Neural cell (in vitro differentiated cells): ENCODE results near the gene HDAC7. TPM values are rescaled to one million over a fixed set of nuclear protein-coding genes. Genes with fewer than 3 reads are reported as not detected.

ENCODE experiments used
- H2AFZ ChIP-seq: fragments of 200-600, 300-800 bp; sonication (generic), shearing (Covaris generic); 2 replicates; pipeline ENCODE4 v1.6.0; 2014; ENCODE audit warnings: low read depth, mild to moderate bottlenecking, antibody characterized with exemption, low read length, moderate library complexity
- H3F3A ChIP-seq: fragments of 200-600 bp; shearing (Covaris generic); 2 replicates; pipeline ENCODE4 v1.6.1; 2016; ENCODE audit warnings: mild to moderate bottlenecking, moderate library complexity, mixed read lengths, antibody characterized with exemption, low read length; ENCODE audit not compliant: insufficient read depth, poor library complexity, severe bottlenecking
- H3K27ac ChIP-seq: fragments of 200-600, 300-800 bp; sonication (generic), shearing (Covaris generic); 2 replicates; pipeline ENCODE4 v1.5.1; 2014; ENCODE audit warnings: mild to moderate bottlenecking, low read length, moderate library complexity
- H3K27me3 ChIP-seq: fragments of 300-800, 200-600 bp; sonication (generic), shearing (Covaris generic); 2 replicates; pipeline ENCODE4 v1.6.0; 2014; ENCODE audit warnings: mild to moderate bottlenecking, low read depth, low read length, moderate library complexity; ENCODE audit not compliant: insufficient read depth
- H3K36me3 ChIP-seq: fragments of 300-800, 200-600 bp; sonication (generic), shearing (Covaris generic); 2 replicates; pipeline ENCODE4 v1.5.1; 2014; ENCODE audit warnings: mild to moderate bottlenecking, antibody characterized with exemption, low read length, moderate library complexity; ENCODE audit not compliant: insufficient read depth
- H3K4me2 ChIP-seq: fragments of 300-800, 200-600 bp; sonication (generic), shearing (Covaris generic); 2 replicates; pipeline ENCODE4 v1.6.0; 2014; ENCODE audit warnings: mild to moderate bottlenecking, low read length
- H3K4me3 ChIP-seq: fragments of 300-800, 200-600 bp; sonication (generic), shearing (Covaris generic); 2 replicates; pipeline ENCODE4 v1.5.1; 2014; ENCODE audit warnings: mild to moderate bottlenecking, low read length, moderate library complexity
- H3K79me2 ChIP-seq: fragments of 200-600 bp; shearing (Covaris generic); replicated peaks from 2 replicates; pipeline ENCODE4 v1.6.0; 2014; ENCODE audit warnings: mild to moderate bottlenecking, low read length, moderate library complexity; ENCODE audit not compliant: insufficient read depth
- H3K9ac ChIP-seq: fragments of 300-800, 200-600 bp; sonication (generic), shearing (Covaris generic); 2 replicates; pipeline ENCODE4 v1.6.1; 2016; ENCODE audit warnings: mild to moderate bottlenecking, low read length, mixed read lengths
- H3K9me2 ChIP-seq: fragments of 200-600 bp; shearing (Covaris generic); 2 replicates; pipeline ENCODE4 v1.6.1; 2016; ENCODE audit warnings: mild to moderate bottlenecking, low read length, mixed read lengths; ENCODE audit not compliant: insufficient read depth
- H3K9me3 ChIP-seq: fragments of 200-600, 300-800 bp; sonication (generic), shearing (Covaris generic); 2 replicates; pipeline ENCODE4 v1.6.1; 2016; ENCODE audit warnings: mild to moderate bottlenecking, mixed run types, low read length, moderate library complexity, mixed read lengths
- H4K20me1 ChIP-seq: fragments of 200-600 bp; shearing (Covaris generic); 2 replicates; pipeline ENCODE4 v1.6.1; 2016; ENCODE audit warnings: mild to moderate bottlenecking, mixed run types; ENCODE audit not compliant: insufficient read depth
- CTCF ChIP-seq: fragments of 450-650 bp; IDR thresholded peaks from 2 replicates; pipeline ENCODE4 v1.5.1; 2014; ENCODE audit warnings: antibody characterized with exemption, mild to moderate bottlenecking, moderate library complexity; ENCODE audit not compliant: poor library complexity, severe bottlenecking
- EP300 ChIP-seq: fragments of 450-650 bp; conservative IDR thresholded peaks from 2 replicates; pipeline ENCODE4 v1.6.1; 2014; ENCODE audit warnings: antibody characterized with exemption, mild to moderate bottlenecking, moderate library complexity; ENCODE audit not compliant: poor library complexity, severe bottlenecking
- EZH2 ChIP-seq: fragments of 200-600, 300-800 bp; shearing (Covaris generic), sonication (generic); IDR thresholded peaks from 2 replicates; pipeline ENCODE4 v1.6.1; 2014; ENCODE audit warnings: antibody characterized with exemption, low read length, borderline replicate concordance, mild to moderate bottlenecking; ENCODE audit not compliant: insufficient read depth, poor library complexity, severe bottlenecking
- MXI1 ChIP-seq: fragments of 450-650 bp; conservative IDR thresholded peaks from 2 replicates; pipeline ENCODE4 v1.6.1; 2014; ENCODE audit warnings: antibody characterized with exemption, mild to moderate bottlenecking; ENCODE audit not compliant: poor library complexity, severe bottlenecking
- POLR2AphosphoS5 ChIP-seq: IDR thresholded peaks from 2 replicates; pipeline ENCODE4 v1.6.1; 2012
- RAD21 ChIP-seq: fragments of 450-650 bp; conservative IDR thresholded peaks from 2 replicates; pipeline ENCODE4 v1.6.1; 2014; ENCODE audit warnings: antibody characterized with exemption, mild to moderate bottlenecking, moderate library complexity
- REST ChIP-seq: IDR thresholded peaks from 2 replicates; pipeline ENCODE4 v1.6.1; 2012; ENCODE audit warnings: borderline replicate concordance
- SMC3 ChIP-seq: fragments of 450-650 bp; conservative IDR thresholded peaks from 2 replicates; pipeline ENCODE4 v1.6.1; 2014; ENCODE audit warnings: antibody characterized with exemption, mild to moderate bottlenecking, moderate library complexity; ENCODE audit not compliant: poor library complexity
- TAF1 ChIP-seq: IDR thresholded peaks from 2 replicates; pipeline ENCODE4 v1.6.1; 2012; ENCODE audit warnings: low read depth
- polyA plus RNA-seq: library from polyadenylated mRNA; depleted of rRNA; stranded (reverse); fragments of >200 nt; gene quantifications from 2 replicates; pipeline ENCODE4 v1.2.3, GENCODE V29; 2014

HDAC7 gene
- polyA plus RNA-seq, 1 donor from 2014 or later, result 30.2 TPM

DNA sequence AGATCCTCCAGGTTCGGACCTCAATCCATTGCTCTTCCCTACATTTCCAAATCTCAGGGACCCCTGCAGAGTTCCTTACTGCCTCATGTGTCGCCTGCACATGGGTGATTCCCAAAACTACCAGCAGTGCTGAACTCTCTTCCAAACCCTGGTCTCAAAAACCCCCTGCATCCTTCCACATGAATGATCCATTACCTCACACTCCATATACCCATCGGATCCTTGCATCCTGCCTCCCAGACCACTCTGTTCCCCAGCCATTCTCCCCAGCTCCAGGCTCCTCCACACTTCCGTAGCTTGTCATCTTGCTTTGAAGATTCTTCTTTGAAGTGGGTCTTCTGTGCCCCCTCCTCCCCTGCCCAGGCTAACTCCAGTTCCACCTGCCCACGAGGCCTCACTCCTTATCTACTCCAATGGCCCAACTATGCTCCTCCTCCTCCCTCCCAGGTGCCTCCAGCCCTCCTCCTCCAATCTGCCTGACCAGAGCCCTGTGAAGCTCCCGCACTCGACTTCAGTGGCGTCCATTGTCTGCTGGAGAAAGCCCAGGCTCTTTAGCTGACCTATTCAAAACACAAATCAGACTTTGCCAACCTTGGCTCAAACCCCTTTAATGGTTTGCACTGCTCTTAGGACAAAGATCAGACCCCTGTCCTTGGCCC, 74.8 kb downstream of the HDAC7 start:
- Histone ChIP-seq H3K4me3 (no peak overlapping the region), H3F3A (no peaks in the 10 kb centered on the region), H3K27me3 (no peaks in the 10 kb centered on the region), H2AFZ (no peak overlapping the region), H3K4me2 (no peak overlapping the region), H3K9me3 (no peaks in the 10 kb centered on the region), H3K36me3 (no peaks in the 10 kb centered on the region), H4K20me1 (no peaks in the 10 kb centered on the region), H3K9me2 (no peaks in the 10 kb centered on the region), H3K79me2 (no peaks in the 10 kb centered on the region), H3K27ac (no peak overlapping the region), H3K9ac (no peak overlapping the region)
- no peak for TF ChIP-seq REST
- TF ChIP-seq POLR2AphosphoS5, result no peak
- no peak for TF ChIP-seq EP300
- TF ChIP-seq SMC3, result no peak
- no peak for TF ChIP-seq TAF1
- TF ChIP-seq MXI1, result no peak
- no peak for TF ChIP-seq RAD21
- no peak for TF ChIP-seq EZH2
- TF ChIP-seq CTCF, result no peak

- H3K9me3 ChIP-seq, result no peaks in the 10 kb centered on the region
- H2AFZ ChIP-seq, result no peak overlapping the region
- no peaks in the 10 kb centered on the region for H3K36me3 ChIP-seq
- no peak overlapping the region for H3K4me3 ChIP-seq
- no peak overlapping the region for H3K4me2 ChIP-seq
- no peaks in the 10 kb centered on the region for H3K79me2 ChIP-seq
- H3K9me2 ChIP-seq, result no peaks in the 10 kb centered on the region
- no peaks in the 10 kb centered on the region for H3F3A ChIP-seq
- no peak overlapping the region for H3K27ac ChIP-seq
- TF ChIP-seq MXI1 (no peak), EZH2 (no peak), CTCF (peak; percentile 70), RAD21 (peak; percentile 67), EP300 (no peak), SMC3 (peak; percentile 78)
- H4K20me1 ChIP-seq, result no peaks in the 10 kb centered on the region
- no peak overlapping the region for H3K9ac ChIP-seq
- no peaks in the 10 kb centered on the region for H3K27me3 ChIP-seq
Observed at GRCh38 chr12:47744005-47744651, 75.6 kb downstream of the HDAC7 start.
